GM18519 (cell line): Measurements from ENCODE around the gene KLHDC7B.
"Not testable (repeated sequence)": the region's sequence is repeated elsewhere in the genome, so short reads cannot be mapped to it uniquely, and the experiment has no call there.

Experiments
- ATAC-seq: cut with Tn5 transposase; IDR thresholded peaks from one replicate; pipeline ENCODE4 v1.9.1; 2021; ENCODE audit warnings: mild to moderate bottlenecking, moderate library complexity; ENCODE audit not compliant: unreplicated experiment, low FRiP score

KLHDC7B gene

GRCh38 chr22:50528682-50529415 lies 16.9 kb upstream of the KLHDC7B start:
- ATAC-seq = no peak

DNA sequence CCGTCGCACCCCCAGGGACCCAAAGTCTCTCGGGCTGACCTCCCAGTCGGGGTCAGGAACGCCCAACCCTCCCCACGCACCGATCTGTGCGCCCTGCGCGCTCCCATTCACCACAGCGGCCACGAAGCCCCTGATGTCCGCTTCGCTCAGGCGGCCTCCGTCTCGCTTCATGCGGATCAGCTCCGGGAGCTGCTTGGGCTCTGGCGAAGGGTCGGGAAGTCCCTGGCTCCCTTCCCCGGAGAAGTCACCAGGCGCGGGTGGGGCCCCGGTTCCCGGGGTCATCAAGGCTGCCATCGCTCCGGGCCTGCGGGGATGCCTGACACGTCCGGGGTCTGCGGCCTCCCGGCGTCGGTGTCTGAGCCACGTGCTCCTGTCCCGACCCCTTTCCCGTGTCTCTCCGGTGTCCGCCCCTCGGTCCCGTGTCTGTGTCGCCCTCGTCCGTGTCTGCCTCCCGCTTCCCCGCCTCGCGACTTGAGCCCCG lies 16.2 kb upstream of the KLHDC7B start:
- ATAC-seq = no peak

- no peak for ATAC-seq
Observed at GRCh38 chr22:50529897-50530579, 15.7 kb upstream of the KLHDC7B start, which contains the start of gene TYMP. TSS of gene TYMP (minus strand) at chr22:50530012. CDS start at chr22:50529709, 303 bp downstream.

DNA sequence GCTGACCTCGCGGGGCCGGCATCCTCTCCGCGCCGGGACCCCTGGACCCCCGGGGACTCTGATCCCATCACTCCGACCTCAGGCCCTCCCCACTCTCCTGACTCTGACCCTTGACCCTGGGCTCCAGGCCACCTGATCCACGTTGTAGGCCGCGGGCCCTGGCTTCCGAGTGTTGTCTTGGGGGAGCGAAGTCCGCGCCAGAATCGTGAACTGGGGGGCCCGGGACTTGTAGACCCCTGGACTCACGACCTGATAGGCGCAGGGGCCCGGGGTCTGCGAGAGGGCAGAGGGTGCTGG lies 15.2 kb upstream of the KLHDC7B start:
- ATAC-seq = no peak

- no peak for ATAC-seq
Observed at GRCh38 chr22:50530877-50531545, 14.7 kb upstream of the KLHDC7B start.

DNA sequence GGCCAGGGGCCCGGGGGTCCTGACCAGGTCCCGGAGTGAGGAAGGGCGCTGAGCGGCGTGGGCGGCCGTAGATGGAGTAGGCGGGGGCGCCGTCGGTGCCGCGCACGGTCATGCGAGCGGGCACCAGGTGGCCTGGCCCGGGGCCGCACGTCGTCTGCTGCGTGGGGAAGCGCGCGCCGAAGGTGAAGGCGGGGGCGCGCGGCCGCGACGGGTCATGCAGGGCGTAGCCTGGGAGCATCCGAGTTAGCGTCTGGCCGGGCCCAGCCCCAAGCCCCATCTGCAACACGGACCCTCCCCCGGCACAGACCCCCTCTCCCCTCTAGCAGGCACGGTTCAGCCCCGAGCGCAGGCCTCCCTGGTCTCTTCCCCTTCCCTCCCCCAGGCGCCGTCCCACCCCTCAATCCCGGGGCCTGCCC lies 14.1 kb upstream of the KLHDC7B start:
- no peak for ATAC-seq

DNA sequence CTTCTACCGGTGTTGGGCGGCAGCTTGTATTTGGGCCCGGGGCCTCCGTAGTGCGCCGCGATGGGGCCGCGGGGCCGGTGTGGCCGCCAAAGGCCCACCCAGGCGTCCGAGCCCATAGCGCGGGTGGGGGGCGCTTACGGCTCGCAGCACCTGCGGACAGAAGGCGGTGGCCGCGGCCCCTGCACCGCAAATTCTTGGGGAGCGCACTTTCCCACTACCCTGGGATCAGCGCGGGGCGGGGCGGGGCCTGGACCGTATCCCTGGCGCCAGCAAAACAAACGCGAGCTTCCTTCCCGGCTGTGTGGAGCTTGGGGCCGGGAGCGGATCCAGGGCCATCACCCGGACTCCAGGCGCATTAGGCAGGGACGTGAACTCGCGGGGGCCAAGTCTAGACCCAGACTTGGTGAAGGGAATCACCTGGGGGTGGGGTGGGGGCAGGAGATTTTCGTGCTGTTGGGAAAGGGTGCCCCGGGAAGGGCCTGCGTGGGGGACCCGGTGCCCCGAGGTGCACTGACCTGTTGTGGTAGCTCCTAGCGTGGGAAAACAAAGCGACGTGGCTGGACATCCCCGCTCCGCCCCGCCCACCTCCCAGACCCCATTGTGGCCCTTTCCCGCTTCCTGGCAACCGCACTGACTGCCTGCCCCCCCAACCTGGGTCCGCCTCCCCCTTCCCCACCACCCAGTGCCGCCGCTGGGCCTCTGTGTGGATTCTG lies 13.6 kb upstream of the KLHDC7B start:
- ATAC-seq = no peak

GRCh38 chr22:50532824-50533796 lies 12.6 kb upstream of the KLHDC7B start:
- no peak for ATAC-seq

DNA sequence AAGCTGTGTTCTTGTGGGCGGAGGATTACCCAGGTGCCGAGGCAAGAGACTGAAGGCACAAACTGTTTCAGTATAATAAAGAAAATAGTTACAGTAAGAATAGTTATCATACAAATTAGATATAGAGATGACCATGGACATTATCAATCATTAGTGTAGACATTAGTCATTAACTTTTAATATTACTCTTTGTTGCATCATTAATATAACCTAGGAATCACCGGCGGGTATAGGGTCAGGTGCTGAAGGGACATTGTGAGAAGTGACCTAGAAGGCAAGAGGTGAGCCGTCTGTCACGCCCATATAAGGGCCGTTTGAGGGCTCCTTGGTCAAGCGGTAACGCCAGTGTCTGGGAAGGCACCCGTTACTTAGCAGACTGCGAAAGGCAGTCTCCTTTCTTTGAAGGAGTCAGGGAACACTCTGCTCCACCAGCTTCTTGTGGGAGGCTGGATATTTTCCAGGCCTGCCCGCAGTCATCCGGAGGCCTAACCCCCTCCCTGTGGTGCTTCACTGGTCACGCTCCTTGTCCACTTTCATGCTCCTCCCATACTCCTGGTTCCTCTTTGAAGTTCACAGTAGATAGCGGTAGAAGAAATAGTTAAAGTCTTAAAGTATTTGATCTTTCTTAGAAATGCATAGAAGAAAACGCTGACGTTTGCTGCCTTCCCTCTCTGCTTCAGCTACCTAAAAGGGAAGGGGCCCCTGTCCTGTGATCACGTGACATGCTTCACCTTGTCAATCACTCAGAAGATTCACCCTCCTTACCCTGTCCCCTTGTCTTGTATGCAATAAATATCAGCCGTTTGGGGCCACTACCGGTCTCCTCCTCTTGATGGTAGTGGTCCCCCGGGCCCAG lies 11.6 kb upstream of the KLHDC7B start:
- not testable (repeated sequence) for ATAC-seq

- no peak for ATAC-seq
Observed at GRCh38 chr22:50535113-50535512, 10.6 kb upstream of the KLHDC7B start.

DNA sequence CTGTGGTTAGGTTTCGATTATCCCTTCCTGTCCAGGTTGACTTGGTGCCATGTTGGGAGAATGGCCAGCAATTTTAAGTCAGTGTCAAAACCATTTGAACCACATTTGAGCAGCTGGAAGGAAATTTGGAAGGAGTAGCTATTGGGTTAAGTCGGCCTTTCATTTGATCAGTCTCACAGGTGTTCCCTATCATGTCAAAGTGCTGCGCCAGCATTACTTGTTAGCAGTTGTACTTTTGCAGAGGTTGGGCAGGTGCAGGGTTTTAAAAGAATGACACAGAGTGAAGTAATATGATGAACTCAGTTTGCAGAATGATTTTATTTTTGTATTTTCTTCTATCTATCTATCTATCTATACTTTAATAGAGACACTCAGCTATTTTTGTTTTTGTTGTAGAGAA lies 9.5 kb upstream of the KLHDC7B start:
- no peak for ATAC-seq

GRCh38 chr22:50537765-50538164 lies 7.9 kb upstream of the KLHDC7B start:
- no peak for ATAC-seq

- no peak for ATAC-seq
Observed at GRCh38 chr22:50540381-50540780, 5.3 kb upstream of the KLHDC7B start.

GRCh38 chr22:50541667-50542026 lies 4.1 kb upstream of the KLHDC7B start:
- not testable (repeated sequence) for ATAC-seq

- no peak for ATAC-seq
Observed at GRCh38 chr22:50542416-50542927, 3.2 kb upstream of the KLHDC7B start.

DNA sequence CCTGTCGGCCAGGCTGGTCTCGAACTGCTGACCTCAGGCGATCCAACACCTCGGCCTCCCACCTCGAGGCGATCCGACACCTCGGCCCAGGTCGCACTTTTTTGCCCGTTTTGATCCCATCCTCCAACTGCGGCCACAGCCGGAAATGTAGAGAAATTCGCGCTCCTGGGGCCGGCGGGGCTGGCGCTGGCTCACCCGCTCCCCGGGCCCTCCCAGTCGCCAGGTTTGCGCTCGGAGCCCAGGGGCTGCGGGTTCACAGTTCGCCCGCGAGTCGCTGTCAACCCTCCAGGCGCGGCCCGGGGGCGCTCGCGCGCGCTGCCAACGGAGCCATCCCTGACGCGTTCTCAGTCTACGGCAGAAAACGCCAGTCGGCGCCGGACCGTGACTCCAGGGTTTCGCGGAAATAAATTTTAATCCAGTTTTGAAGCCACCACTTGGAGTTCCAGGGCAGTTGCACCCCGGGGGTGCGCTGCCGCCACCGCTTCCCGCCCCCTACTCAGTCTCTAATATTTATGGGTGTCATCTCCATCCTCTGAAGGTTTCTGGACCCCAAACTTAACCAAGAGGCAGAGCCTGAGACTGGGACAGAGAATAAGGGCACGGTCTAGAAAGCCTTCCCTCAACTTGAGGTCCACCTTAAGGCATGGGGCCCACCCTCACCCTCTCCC lies 1.5 kb upstream of the KLHDC7B start:
- no peak for ATAC-seq

- ATAC-seq = no peak
Observed at GRCh38 chr22:50544746-50545253, 899 bp upstream of the KLHDC7B start.
